Neural progenitor cell (in vitro differentiated cells): ENCODE measurements around the gene SLIT1.

Experiments used
- CTCF ChIP-seq: fragments of 200-600 bp; sonication (generic); IDR thresholded peaks from 2 replicates; pipeline ENCODE4 v1.5.1; 2017; ENCODE audit warnings: antibody characterized with exemption, mild to moderate bottlenecking
- EZH2 ChIP-seq: fragments of 200-600 bp; sonication (generic); IDR thresholded peaks from 2 replicates; pipeline ENCODE4 v1.6.1; 2017; ENCODE audit warnings: antibody characterized with exemption, mild to moderate bottlenecking, moderate library complexity
- EZH2phosphoT487 ChIP-seq: fragments of 200-600 bp; sonication (generic); IDR thresholded peaks from 2 replicates; pipeline ENCODE4 v1.6.1; 2017; ENCODE audit warnings: antibody characterized with exemption

- TF ChIP-seq EZH2phosphoT487 (no peak), CTCF (no peak), EZH2 (no peak)
Observed at GRCh38 chr10:96955794-96956193, 230.0 kb downstream of the SLIT1 start.
